Chondrocyte (in vitro differentiated cells): ENCODE measurements around the gene TMEM178B. TPM values are rescaled to one million over a fixed set of nuclear protein-coding genes. Genes with fewer than 3 reads are reported as not detected.

Experiments used
- DNase-seq: peaks from one replicate; pipeline ENCODE4 v3.0.0; 2021; ENCODE audit warnings: mixed read lengths, low spot score
- H3K27ac Mint-ChIP-seq: one replicate; pipeline ENCODE4 v1.8.0; 2021; ENCODE audit warnings: mild to moderate bottlenecking, moderate library complexity, mixed read lengths; ENCODE audit not compliant: unreplicated experiment
- H3K27me3 Mint-ChIP-seq: 2 replicates; pipeline ENCODE4 v1.8.0; 2021; ENCODE audit warnings: low read depth, mixed read lengths
- H3K36me3 Mint-ChIP-seq: 2 replicates; pipeline ENCODE4 v1.8.0; 2021; ENCODE audit warnings: low read depth, mixed read lengths
- H3K4me1 Mint-ChIP-seq: 2 replicates; pipeline ENCODE4 v1.8.0; 2021; ENCODE audit warnings: low read depth, mild to moderate bottlenecking, mixed read lengths
- H3K4me3 Mint-ChIP-seq: one replicate; pipeline ENCODE4 v1.8.0; 2021; ENCODE audit warnings: mild to moderate bottlenecking, moderate library complexity, mixed read lengths; ENCODE audit not compliant: unreplicated experiment
- H3K9me3 Mint-ChIP-seq: 2 replicates; pipeline ENCODE4 v1.8.0; 2021; ENCODE audit warnings: low read depth, mixed read lengths
- CTCF ChIP-seq: fragments of 200-600 bp; sonication (generic); IDR thresholded peaks from 2 replicates; pipeline ENCODE4 v1.5.0; 2021; ENCODE audit warnings: antibody characterized with exemption, mild to moderate bottlenecking, moderate library complexity
- total RNA-seq: library from RNA; stranded (reverse); gene quantifications from 3 replicates; pipeline ENCODE4 v1.2.1, GENCODE V29; 2021

Gene TMEM178B
- total RNA-seq, 1 donor from 2014 or later: 0.92 TPM

GRCh38 chr7:141288626-141289025 lies 214.8 kb downstream of the TMEM178B start:
- H3K4me1 Mint-ChIP-seq: no peaks in the 10 kb centered on the region
- DNase-seq: no peak
- H3K27me3 Mint-ChIP-seq: peaks cover 21% of the 10 kb centered on the region
- no peak overlapping the region for H3K27ac Mint-ChIP-seq
- H3K4me3 Mint-ChIP-seq: no peak overlapping the region
- no peaks in the 10 kb centered on the region for H3K36me3 Mint-ChIP-seq
- H3K9me3 Mint-ChIP-seq: no peaks in the 10 kb centered on the region
- no peak for TF ChIP-seq CTCF

- peaks cover 23% of the 10 kb centered on the region for H3K27me3 Mint-ChIP-seq
- no peak overlapping the region for H3K4me3 Mint-ChIP-seq
- H3K4me1 Mint-ChIP-seq: no peaks in the 10 kb centered on the region
- no peak overlapping the region for H3K27ac Mint-ChIP-seq
- TF ChIP-seq CTCF: no peak
- H3K9me3 Mint-ChIP-seq: no peaks in the 10 kb centered on the region
- H3K36me3 Mint-ChIP-seq: no peaks in the 10 kb centered on the region
- DNase-seq: no peak
These were observed 216.5 kb downstream of the TMEM178B start for GRCh38 chr7:141290365-141290764.

- H3K36me3 Mint-ChIP-seq: no peaks in the 10 kb centered on the region
- no peaks in the 10 kb centered on the region for H3K9me3 Mint-ChIP-seq
- H3K4me1 Mint-ChIP-seq: no peaks in the 10 kb centered on the region
- peaks cover 25% of the 10 kb centered on the region for H3K27me3 Mint-ChIP-seq
- no peak overlapping the region for H3K4me3 Mint-ChIP-seq
- no peak for TF ChIP-seq CTCF
- H3K27ac Mint-ChIP-seq: no peak overlapping the region
- no peak for DNase-seq
These were observed 217.1 kb downstream of the TMEM178B start for GRCh38 chr7:141290973-141291372.

- no peaks in the 10 kb centered on the region for H3K9me3 Mint-ChIP-seq
- H3K27me3 Mint-ChIP-seq: peaks cover 25% of the 10 kb centered on the region
- DNase-seq: no peak
- no peak overlapping the region for H3K4me3 Mint-ChIP-seq
- H3K36me3 Mint-ChIP-seq: no peaks in the 10 kb centered on the region
- no peak overlapping the region for H3K27ac Mint-ChIP-seq
- H3K4me1 Mint-ChIP-seq: no peaks in the 10 kb centered on the region
- TF ChIP-seq CTCF: no peak
These were observed 217.7 kb downstream of the TMEM178B start for GRCh38 chr7:141291541-141291940.

GRCh38 chr7:141294143-141294829 lies 220.4 kb downstream of the TMEM178B start:
- H3K4me1 Mint-ChIP-seq: no peaks in the 10 kb centered on the region
- H3K27me3 Mint-ChIP-seq: peaks cover 9% of the 10 kb centered on the region
- H3K27ac Mint-ChIP-seq: no peak overlapping the region
- no peaks in the 10 kb centered on the region for H3K36me3 Mint-ChIP-seq
- H3K9me3 Mint-ChIP-seq: peaks cover 5% of the 10 kb centered on the region
- no peak for TF ChIP-seq CTCF
- no peak overlapping the region for H3K4me3 Mint-ChIP-seq
- no peak for DNase-seq
